H1 (cell line): ENCODE measurements around the gene FGGY. TPM values are rescaled to one million over a fixed set of nuclear protein-coding genes. Genes with fewer than 3 reads are reported as not detected.

Source experiments
- polyA plus RNA-seq, 7 experiments: library from polyadenylated mRNA; depleted of rRNA in 3 of 7; stranded (reverse) in 5 of 7; unstranded in 2 of 7; fragments of >200 nt in 5 of 7; fragments of 200-250 nt in 2 of 7; gene quantifications; 1 replicate in 5 of 7; 2 replicates in 1 of 7; 4 replicates in 1 of 7; pipeline versions ENCODE4 v1.2.1 to v1.2.3, GENCODE V29; 2011 to 2013; ENCODE audit warnings: missing spikeins in 2 of 7, mixed read lengths in 2 of 7
- total RNA-seq: library from RNA; stranded (reverse); fragmentation: NEBNext Ultra II Directional; extraction: Animal tissue kit (Norgen Biotek cat#: 25700); gene quantifications from 2 replicates; pipeline ENCODE4 v1.2.1, GENCODE V29; 2021
- TF ChIP-seq, protein P1 (sequence below): IDR thresholded peaks from 2 replicates; pipeline ENCODE4 v1.6.1; 2012; ENCODE audit warnings: low read length, inconsistent platforms

Gene FGGY
- total and polyA plus RNA-seq, 2 of the 8 experiments (the other 6 are each of a cell fraction or from before 2014, with no cell fraction given), result 10.3 to 12.5 TPM

DNA sequence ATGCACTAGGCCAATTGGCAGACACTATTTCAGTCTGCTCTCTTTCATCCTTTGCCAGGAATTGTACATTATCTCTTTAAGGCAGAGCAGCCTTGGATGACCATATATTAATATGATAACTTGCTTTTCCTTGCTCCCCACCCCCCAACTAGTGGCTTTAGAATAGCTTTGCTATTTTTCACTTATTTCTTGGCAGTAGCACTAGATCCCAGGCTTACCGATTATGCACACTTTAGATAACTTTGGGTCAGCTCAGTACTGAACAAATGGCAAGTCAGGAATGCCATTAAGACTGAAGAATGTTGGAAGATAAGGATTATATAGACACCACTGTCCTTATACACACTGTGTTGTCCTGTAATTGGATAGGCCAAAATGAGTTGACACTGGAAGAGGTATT is 146.4 kb downstream of the FGGY start (continued):
- TF ChIP-seq, protein P1, sequence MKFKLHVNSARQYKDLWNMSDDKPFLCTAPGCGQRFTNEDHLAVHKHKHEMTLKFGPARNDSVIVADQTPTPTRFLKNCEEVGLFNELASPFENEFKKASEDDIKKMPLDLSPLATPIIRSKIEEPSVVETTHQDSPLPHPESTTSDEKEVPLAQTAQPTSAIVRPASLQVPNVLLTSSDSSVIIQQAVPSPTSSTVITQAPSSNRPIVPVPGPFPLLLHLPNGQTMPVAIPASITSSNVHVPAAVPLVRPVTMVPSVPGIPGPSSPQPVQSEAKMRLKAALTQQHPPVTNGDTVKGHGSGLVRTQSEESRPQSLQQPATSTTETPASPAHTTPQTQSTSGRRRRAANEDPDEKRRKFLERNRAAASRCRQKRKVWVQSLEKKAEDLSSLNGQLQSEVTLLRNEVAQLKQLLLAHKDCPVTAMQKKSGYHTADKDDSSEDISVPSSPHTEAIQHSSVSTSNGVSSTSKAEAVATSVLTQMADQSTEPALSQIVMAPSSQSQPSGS, result no peak
- TF ChIP-seq, all 59 proteins: peak for 0
